ENCODE results near the gene NLK. TPM values are rescaled to one million over a fixed set of nuclear protein-coding genes. Genes with fewer than 3 reads are reported as not detected.

The NLK gene
- total RNA-seq, 1 donor from 2014 or later: 13.2 TPM

GRCh38 chr17:28113269-28113668 lies 70.8 kb downstream of the NLK start:
- DNase-seq: no peak

GRCh38 chr17:28115046-28115445 lies 72.6 kb downstream of the NLK start:
- no peak for DNase-seq

GRCh38 chr17:28117304-28117703 lies 74.8 kb downstream of the NLK start:
- no peak for DNase-seq

- no peak for DNase-seq
Observed at GRCh38 chr17:28118362-28118761, 75.9 kb downstream of the NLK start.

- no peak for DNase-seq
Observed at GRCh38 chr17:28119046-28119445, 76.6 kb downstream of the NLK start.

- DNase-seq: no peak
Observed at GRCh38 chr17:28119560-28119959, 77.1 kb downstream of the NLK start.

- no peak for DNase-seq
Observed at GRCh38 chr17:28120766-28121165, 78.3 kb downstream of the NLK start.

- no peak for DNase-seq
Observed at GRCh38 chr17:28124962-28125361, 82.5 kb downstream of the NLK start.

- DNase-seq: no peak
Observed at GRCh38 chr17:28125526-28126378, 83.3 kb downstream of the NLK start.

GRCh38 chr17:28127196-28127595 lies 84.7 kb downstream of the NLK start:
- DNase-seq: no peak

GRCh38 chr17:28128779-28129178 lies 86.3 kb downstream of the NLK start:
- DNase-seq: no peak

GRCh38 chr17:28130472-28130871 lies 88.0 kb downstream of the NLK start:
- DNase-seq: no peak

- peak; percentile 5 for DNase-seq
Observed at GRCh38 chr17:28131599-28131998, 89.1 kb downstream of the NLK start.

- DNase-seq: no peak
Observed at GRCh38 chr17:28133562-28133970, 91.1 kb downstream of the NLK start.

- DNase-seq: no peak
Observed at GRCh38 chr17:28136923-28137322, 94.4 kb downstream of the NLK start.

- no peak for DNase-seq
Observed at GRCh38 chr17:28139822-28140221, 97.3 kb downstream of the NLK start.

- no peak for DNase-seq
Observed at GRCh38 chr17:28141313-28141712, 98.8 kb downstream of the NLK start.

GRCh38 chr17:28141773-28142172 lies 99.3 kb downstream of the NLK start:
- no peak for DNase-seq

GRCh38 chr17:28142305-28142704 lies 99.8 kb downstream of the NLK start:
- DNase-seq: no peak

- DNase-seq: no peak
Observed at GRCh38 chr17:28144019-28144418, 101.5 kb downstream of the NLK start.

- DNase-seq: no peak
Observed at GRCh38 chr17:28145348-28145747, 102.9 kb downstream of the NLK start.

GRCh38 chr17:28147017-28147416 lies 104.5 kb downstream of the NLK start:
- DNase-seq: no peak

GRCh38 chr17:28151001-28151400 lies 108.5 kb downstream of the NLK start:
- peak; percentile 45 for DNase-seq

- no peak for DNase-seq
Observed at GRCh38 chr17:28154214-28154613, 111.7 kb downstream of the NLK start.

Data from tongue (tissue), 2 donors.